ENCODE data around the gene LFNG. TPM values are rescaled to one million over a fixed set of nuclear protein-coding genes. Genes with fewer than 3 reads are reported as not detected.

Gene LFNG
- polyA plus RNA-seq, 2 of the 4 experiments (the other 2 are of a cell fraction) = 2.3 to 7.3 TPM

DNA sequence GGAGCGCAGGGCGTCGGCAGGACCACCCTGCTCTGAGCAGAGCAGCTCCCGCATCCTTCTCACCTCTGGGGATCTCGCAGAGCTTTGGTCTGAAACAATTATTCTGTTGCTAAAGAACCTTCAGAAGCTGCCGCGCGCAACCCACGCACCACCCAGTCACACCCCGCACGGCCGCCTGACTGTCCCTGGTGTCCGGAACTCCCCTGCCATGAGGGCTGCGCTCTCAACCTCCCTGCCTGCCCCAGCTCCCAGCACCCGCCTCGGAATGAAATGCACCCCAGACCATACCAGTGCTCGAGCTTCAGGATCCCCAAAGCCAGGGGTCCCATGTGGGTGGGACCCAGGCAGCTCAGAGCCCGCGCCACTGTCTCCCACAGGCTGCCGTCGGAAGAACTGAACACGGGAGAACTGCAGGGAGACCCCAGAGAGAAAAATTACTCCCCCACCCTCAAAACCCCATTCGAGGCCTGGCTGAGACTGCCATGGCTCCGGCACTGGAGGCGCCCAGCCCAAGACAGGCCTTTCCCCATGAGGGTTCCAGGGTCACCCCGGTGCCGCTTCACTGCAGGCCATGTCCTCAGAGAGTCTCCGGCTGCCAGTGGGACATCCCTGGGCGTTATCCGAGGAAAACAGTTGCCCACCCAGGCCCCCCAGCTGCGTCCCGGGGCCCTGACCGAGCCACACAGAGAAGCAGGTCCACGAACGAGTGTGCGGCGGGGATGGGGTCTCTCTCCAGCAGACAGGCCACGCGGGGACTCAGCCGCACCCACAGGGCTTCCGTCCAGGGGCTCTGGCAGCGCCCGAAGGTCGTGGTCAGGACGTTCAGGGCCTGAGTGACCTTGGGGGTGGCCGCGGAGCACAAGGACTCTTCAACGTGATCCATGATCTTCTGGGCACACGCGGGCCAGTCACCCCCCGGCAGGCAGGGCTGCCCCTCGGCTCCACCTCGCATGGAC is 23.6 kb downstream of the LFNG start:
- ChIA-PET CTCF (interaction anchor here (0.6 to 1.0 kb wide), 3 partner anchors 75 to 138 kb away, joined by 3 to 5 read pairs (median 3); no protein-coding TSS in a partner anchor), POLR2A (interaction anchor here (1.2 kb wide), 1 partner anchor 23 kb away, joined by 3 read pairs; no protein-coding TSS in a partner anchor)
- WGBS (ENCODE audit: missing lambda C conversion rate) = 91% methylated on average over 36 of the region's 53 CpGs
- ATAC-seq (no peak), FAIRE-seq (no peak), DNase-seq (ENCODE audit: low read depth in 1 of 2, low spot score in 1 of 2) (no peak)
- no peak for TF ChIP-seq HOXB13 (CRISPR knock-in tag; IDR thresholded peaks at IDR 0.05; ENCODE audit: low read depth)
- H3K4me1 ChIP-seq = no peaks in the 10 kb centered on the region
- no peaks in the 10 kb centered on the region for H3K9me3 ChIP-seq
- H3K4me2 ChIP-seq = no peak overlapping the region
- no peak overlapping the region for H3K4me3 ChIP-seq
- no peak overlapping the region for H3K27ac ChIP-seq

DNA sequence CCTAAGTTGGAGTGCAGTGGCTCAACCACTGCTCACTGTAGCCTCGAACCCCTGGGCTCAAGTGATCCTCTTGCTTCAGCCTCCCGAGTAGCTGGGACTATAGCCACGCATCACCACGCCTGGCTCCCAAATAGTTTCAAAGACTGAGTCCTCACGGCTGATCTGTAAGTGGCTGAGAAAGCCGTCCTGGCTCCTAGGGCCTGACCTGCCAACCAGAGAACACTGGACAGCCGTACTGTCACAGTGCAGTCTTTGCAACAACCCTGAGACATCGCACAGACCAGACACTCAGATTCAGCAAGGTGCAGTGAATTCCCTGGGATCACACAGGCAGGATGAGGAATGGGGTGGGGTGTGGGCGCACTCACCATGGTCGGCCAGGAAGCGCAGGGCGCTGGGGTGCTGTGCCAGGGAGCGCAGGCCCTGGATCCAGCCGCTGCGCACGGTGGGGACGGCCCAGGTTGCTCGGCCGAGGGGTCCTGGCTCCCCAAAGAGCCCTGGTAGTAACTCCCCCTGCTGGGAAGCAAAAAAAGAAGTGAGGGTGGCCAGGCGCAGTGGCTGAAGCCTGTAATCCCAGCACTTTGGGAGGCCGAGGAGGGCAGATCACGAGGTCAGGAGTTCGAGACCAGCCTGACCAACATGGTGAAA is 25.1 kb downstream of the LFNG start:
- DNase-seq (ENCODE audit: low read depth in 1 of 2, low spot score in 1 of 2) (no peak), ATAC-seq (no peak; a peak in 1 of 6 replicates), FAIRE-seq (no peak)
- WGBS (ENCODE audit: missing lambda C conversion rate) = 94% methylated on average over 23 of the region's 23 CpGs
- ChIA-PET POLR2A (interaction anchor here (1.2 kb wide), 1 partner anchor 24 kb away, joined by 3 read pairs; no protein-coding TSS in a partner anchor), CTCF (interaction anchor here (0.6 to 1.4 kb wide), 2 partner anchors 17 to 94 kb away, joined by 3 to 4 read pairs; no protein-coding TSS in a partner anchor)
- Histone ChIP-seq H3K27ac (no peak overlapping the region), H3K4me3 (no peak overlapping the region), H3K9me3 (no peaks in the 10 kb centered on the region), H3K4me1 (no peaks in the 10 kb centered on the region), H3K4me2 (no peak overlapping the region)
- TF ChIP-seq BCL3 (IDR thresholded peaks at IDR 0.05) (no peak), NFE2L2 (conservative IDR thresholded peaks at IDR 0.05; ENCODE audit: low read length) (no peak), ZNF302 (CRISPR knock-in tag; IDR thresholded peaks at IDR 0.05) (no peak), BHLHE40 (IDR thresholded peaks at IDR 0.05; ENCODE audit: low read depth, low read length) (no peak), CBX2 (IDR thresholded peaks at IDR 0.05; ENCODE audit: borderline replicate concordance, low read depth) (no peak), ZSCAN20 (CRISPR knock-in tag; IDR thresholded peaks at IDR 0.05) (no peak)

GRCh38 chr7:2545746-2546425 is 26.3 kb downstream of the LFNG start:
- DNase-seq (ENCODE audit: low read depth in 1 of 2, low spot score in 1 of 2) (no peak), FAIRE-seq (no peak), ATAC-seq (no peak)
- ChIA-PET POLR2A (interaction anchor here (1.2 kb wide), 1 partner anchor 17 kb away, joined by 3 read pairs; no protein-coding TSS in a partner anchor), CTCF (interaction anchor here (0.6 to 1.5 kb wide), 5 partner anchors 14 to 77 kb away, joined by 3 to 5 read pairs (median 4); partner anchors contain the start of gene IQCE)
- H3K4me3 ChIP-seq = no peak overlapping the region
- H3K27ac ChIP-seq = no peak overlapping the region
- TF ChIP-seq, protein P1, sequence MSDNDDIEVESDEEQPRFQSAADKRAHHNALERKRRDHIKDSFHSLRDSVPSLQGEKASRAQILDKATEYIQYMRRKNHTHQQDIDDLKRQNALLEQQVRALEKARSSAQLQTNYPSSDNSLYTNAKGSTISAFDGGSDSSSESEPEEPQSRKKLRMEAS (IDR thresholded peaks at IDR 0.05) = no peak
- TF ChIP-seq MAFK (IDR thresholded peaks at IDR 0.05; ENCODE audit: partially characterized antibody) (no peak), EHMT2 (IDR thresholded peaks at IDR 0.05; ENCODE audit: low read depth) (no peak), FOSB (CRISPR knock-in tag; IDR thresholded peaks at IDR 0.05) (no peak), HOXB5 (CRISPR knock-in tag; IDR thresholded peaks at IDR 0.05) (no peak)
- TF ChIP-seq, protein P2, sequence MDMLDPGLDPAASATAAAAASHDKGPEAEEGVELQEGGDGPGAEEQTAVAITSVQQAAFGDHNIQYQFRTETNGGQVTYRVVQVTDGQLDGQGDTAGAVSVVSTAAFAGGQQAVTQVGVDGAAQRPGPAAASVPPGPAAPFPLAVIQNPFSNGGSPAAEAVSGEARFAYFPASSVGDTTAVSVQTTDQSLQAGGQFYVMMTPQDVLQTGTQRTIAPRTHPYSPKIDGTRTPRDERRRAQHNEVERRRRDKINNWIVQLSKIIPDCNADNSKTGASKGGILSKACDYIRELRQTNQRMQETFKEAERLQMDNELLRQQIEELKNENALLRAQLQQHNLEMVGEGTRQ (IDR thresholded peaks at IDR 0.05) = no peak
- TF ChIP-seq, protein P3, sequence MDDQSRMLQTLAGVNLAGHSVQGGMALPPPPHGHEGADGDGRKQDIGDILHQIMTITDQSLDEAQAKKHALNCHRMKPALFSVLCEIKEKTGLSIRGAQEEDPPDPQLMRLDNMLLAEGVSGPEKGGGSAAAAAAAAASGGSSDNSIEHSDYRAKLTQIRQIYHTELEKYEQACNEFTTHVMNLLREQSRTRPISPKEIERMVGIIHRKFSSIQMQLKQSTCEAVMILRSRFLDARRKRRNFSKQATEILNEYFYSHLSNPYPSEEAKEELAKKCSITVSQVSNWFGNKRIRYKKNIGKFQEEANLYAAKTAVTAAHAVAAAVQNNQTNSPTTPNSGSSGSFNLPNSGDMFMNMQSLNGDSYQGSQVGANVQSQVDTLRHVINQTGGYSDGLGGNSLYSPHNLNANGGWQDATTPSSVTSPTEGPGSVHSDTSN (IDR thresholded peaks at IDR 0.05) = no peak
- no peaks in the 10 kb centered on the region for H3K9me3 ChIP-seq
- no peaks in the 10 kb centered on the region for H3K4me1 ChIP-seq
- no peak overlapping the region for H3K4me2 ChIP-seq
- WGBS (ENCODE audit: missing lambda C conversion rate) = 97% methylated on average over 19 of the region's 20 CpGs
